Spinal cord (tissue), 10 donors: ENCODE results near the gene ZC3H18. TPM values are rescaled to one million over a fixed set of nuclear protein-coding genes. Genes with fewer than 3 reads are reported as not detected.

Experiments used
- DNase-seq, 6 donors: peaks; one replicate each; pipeline versions ENCODE4 v3.0.0 to v3.0.0-alpha.2; 2013 to 2015; ENCODE audit warnings: low spot score in 6 of 6, low read depth in 4 of 6
- H3K27ac ChIP-seq: one replicate; pipeline ENCODE4 v1.5.1; 2013; ENCODE audit warnings: low read depth, low read length, control low read depth
- H3K27me3 ChIP-seq: one replicate; pipeline ENCODE4 v1.6.1; 2013; ENCODE audit warnings: low read length; ENCODE audit not compliant: control insufficient read depth, insufficient read depth
- H3K36me3 ChIP-seq: one replicate; pipeline ENCODE4 v1.6.1; 2013; ENCODE audit warnings: low read length; ENCODE audit not compliant: control insufficient read depth, insufficient read depth
- H3K4me1 ChIP-seq: one replicate; pipeline ENCODE4 v1.6.1; 2013; ENCODE audit warnings: low read length; ENCODE audit not compliant: control insufficient read depth, insufficient read depth
- H3K4me3 ChIP-seq: one replicate; pipeline ENCODE4 v1.5.1; 2013; ENCODE audit warnings: low read depth, low read length, control low read depth
- H3K9me3 ChIP-seq: one replicate; pipeline ENCODE4 v1.6.1; 2013; ENCODE audit warnings: low read length; ENCODE audit not compliant: control insufficient read depth, insufficient read depth
- WGBS: methylation state at CpG from one replicate; pipeline ENCODE4 v1.1.5; 2013; ENCODE audit warnings: missing lambda C conversion rate; ENCODE audit not compliant: insufficient coverage; 5-methylcytosine and 5-hydroxymethylcytosine counted together
- polyA plus RNA-seq, 2 donors: library from polyadenylated mRNA; unstranded; fragments of 120-200 nt; gene quantifications; one replicate each; pipeline ENCODE4 v1.2.1, GENCODE V29; 2013; ENCODE audit not compliant: insufficient read length in 2 of 2
- total RNA-seq, 2 donors: library from RNA; depleted of rRNA in 1 of 2; stranded (reverse); fragments of 120-200 nt in 1 of 2; fragments of >200 nt in 1 of 2; gene quantifications; one replicate each; pipeline versions ENCODE4 v1.2.3 to v1.2.4, GENCODE V29; 2013 to 2014
- donor health status: healthy.

ZC3H18 gene
- total and polyA plus RNA-seq, 4 donors: 9.1 to 46.4 (median 28.5) TPM

- Histone ChIP-seq H3K4me1 (peaks cover 4% of the 10 kb centered on the region), H3K9me3 (no peaks in the 10 kb centered on the region), H3K27ac (no peak overlapping the region), H3K4me3 (no peak overlapping the region), H3K27me3 (peaks cover 19% of the 10 kb centered on the region), H3K36me3 (peaks cover 63% of the 10 kb centered on the region)
- WGBS: 54% methylated on average over 20 of the region's 28 CpGs
- no peak for DNase-seq
Measured at GRCh38 chr16:88634994-88635670, 64.9 kb downstream of the ZC3H18 start.

GRCh38 chr16:88635671-88636319 lies 65.6 kb downstream of the ZC3H18 start:
- Histone ChIP-seq H3K36me3 (peaks cover 56% of the 10 kb centered on the region), H3K27me3 (peaks cover 19% of the 10 kb centered on the region), H3K27ac (no peak overlapping the region), H3K9me3 (no peaks in the 10 kb centered on the region), H3K4me1 (peaks cover 4% of the 10 kb centered on the region), H3K4me3 (no peak overlapping the region)
- WGBS: 91% methylated on average over 15 of the region's 17 CpGs
- no peak for DNase-seq

- 52% methylated on average over 11 of the region's 23 CpGs for WGBS
- peaks cover 4% of the 10 kb centered on the region for H3K4me1 ChIP-seq
Measured at GRCh38 chr16:88636488-88637265, 66.5 kb downstream of the ZC3H18 start.

DNA sequence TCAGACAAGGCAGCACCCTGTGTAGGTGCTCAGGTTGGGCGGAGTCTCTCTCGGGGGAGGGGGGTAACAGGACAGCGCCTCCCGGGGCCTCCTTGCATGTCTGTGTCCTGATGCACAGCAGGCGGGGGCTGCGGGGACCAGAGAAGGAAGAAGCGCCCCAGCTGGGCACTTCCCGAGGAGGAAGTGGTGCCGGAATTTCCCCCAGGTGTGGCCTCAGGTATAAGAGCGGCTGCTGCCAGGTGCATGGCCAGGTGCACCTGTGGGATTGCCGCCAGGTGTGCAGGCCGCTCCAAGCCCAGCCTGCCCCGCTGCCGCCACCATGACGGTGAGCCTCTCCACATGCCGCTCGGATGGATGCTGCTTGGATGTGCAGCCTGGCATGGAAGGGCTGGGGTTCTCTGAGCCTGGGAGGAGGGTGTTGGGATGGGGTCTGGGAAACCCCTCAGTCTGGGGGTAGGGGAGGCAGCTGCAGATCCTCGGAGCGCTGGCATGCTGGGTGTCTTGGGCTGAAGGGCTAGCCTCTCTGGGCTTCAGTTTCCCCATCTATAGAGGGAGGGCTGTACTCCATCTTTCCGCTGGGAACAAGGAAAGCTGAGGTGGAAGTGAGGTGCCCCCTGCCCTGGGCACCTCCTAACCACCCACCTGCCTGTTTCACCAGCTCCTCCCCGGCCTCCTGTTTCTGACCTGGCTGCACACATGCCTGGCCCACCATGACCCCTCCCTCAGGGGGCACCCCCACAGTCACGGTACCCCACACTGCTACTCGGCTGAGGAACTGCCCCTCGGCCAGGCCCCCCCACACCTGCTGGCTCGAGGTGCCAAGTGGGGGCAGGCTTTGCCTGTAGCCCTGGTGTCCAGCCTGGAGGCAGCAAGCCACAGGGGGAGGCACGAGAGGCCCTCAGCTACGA lies 68.4 kb downstream of the ZC3H18 start, which contains the start of gene IL17C:
Gene IL17C (plus strand): TSS at position 250 of the 908 bp plus-strand sequence. CDS start 70 bp downstream, at position 320.
- Histone ChIP-seq H3K27me3 (peaks cover 21% of the 10 kb centered on the region), H3K4me3 (no peak within 1 kb of the TSS), H3K9me3 (no peaks in the 10 kb centered on the region), H3K27ac (no peak within 1 kb of the TSS), H3K4me1 (peaks cover 4% of the 10 kb centered on the region), H3K36me3 (peaks cover 34% of the 10 kb centered on the region)
- no peak for DNase-seq
- WGBS: 52% methylated on average over 25 of the region's 27 CpGs

More at GRCh38 chr16:88636488-88637265, 66.5 kb downstream of the ZC3H18 start:
- no peaks in the 10 kb centered on the region for H3K9me3 ChIP-seq
- peaks cover 21% of the 10 kb centered on the region for H3K27me3 ChIP-seq
- H3K36me3 ChIP-seq: peaks cover 47% of the 10 kb centered on the region
- H3K4me3 ChIP-seq: no peak overlapping the region
- DNase-seq: no peak
- no peak overlapping the region for H3K27ac ChIP-seq

DNA sequence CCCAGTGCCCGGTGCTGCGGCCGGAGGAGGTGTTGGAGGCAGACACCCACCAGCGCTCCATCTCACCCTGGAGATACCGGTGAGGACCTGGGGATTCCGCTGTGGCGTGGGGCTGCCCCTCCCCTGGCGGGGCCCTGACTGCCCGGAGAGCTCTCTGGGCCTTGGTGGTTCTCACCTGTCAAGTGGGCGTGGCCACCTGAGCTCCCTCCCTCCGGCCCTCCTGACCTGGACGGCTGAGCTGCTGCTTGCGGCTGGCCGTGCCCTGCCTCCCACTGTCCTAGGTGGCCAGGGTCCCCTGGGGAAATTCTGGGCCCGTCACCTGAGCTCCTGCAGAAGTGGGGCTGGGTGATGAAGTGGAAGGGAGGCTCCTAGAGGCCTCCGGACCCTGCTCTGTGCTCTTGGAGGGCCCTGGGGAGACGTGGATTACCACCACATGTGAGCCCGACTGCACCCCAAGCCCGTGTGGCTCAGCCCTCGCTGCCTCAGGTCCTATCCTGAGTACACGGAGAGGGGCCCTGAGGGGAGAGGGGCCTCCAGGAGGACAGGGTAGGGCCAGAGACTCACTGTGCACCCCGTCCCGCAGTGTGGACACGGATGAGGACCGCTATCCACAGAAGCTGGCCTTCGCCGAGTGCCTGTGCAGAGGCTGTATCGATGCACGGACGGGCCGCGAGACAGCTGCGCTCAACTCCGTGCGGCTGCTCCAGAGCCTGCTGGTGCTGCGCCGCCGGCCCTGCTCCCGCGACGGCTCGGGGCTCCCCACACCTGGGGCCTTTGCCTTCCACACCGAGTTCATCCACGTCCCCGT lies 69.2 kb downstream of the ZC3H18 start:
- Histone ChIP-seq H3K27me3 (peaks cover 21% of the 10 kb centered on the region), H3K36me3 (peaks cover 25% of the 10 kb centered on the region)
- no peak for DNase-seq

GRCh38 chr16:88640039-88640495 lies 69.9 kb downstream of the ZC3H18 start:
- no peaks in the 10 kb centered on the region for H3K9me3 ChIP-seq
- H3K4me3 ChIP-seq: no peak overlapping the region
- DNase-seq: no peak
- peaks cover 19% of the 10 kb centered on the region for H3K36me3 ChIP-seq
- H3K27ac ChIP-seq: no peak overlapping the region
- WGBS: 53% methylated on average over 3 of the region's 13 CpGs
- peaks cover 21% of the 10 kb centered on the region for H3K27me3 ChIP-seq
- peaks cover under 1% of the 10 kb centered on the region for H3K4me1 ChIP-seq

More for the DNA sequence above, 69.2 kb downstream of the ZC3H18 start:
- Histone ChIP-seq H3K9me3 (no peaks in the 10 kb centered on the region), H3K4me1 (peaks cover 4% of the 10 kb centered on the region), H3K27ac (no peak overlapping the region), H3K4me3 (no peak overlapping the region)
- 27% methylated on average over 45 of the region's 45 CpGs for WGBS

GRCh38 chr16:88640498-88641247 lies 70.5 kb downstream of the ZC3H18 start:
- 77% methylated on average over 16 of the region's 17 CpGs for WGBS

More at GRCh38 chr16:88640498-88641247, 70.5 kb downstream of the ZC3H18 start:
- Histone ChIP-seq H3K27ac (no peak overlapping the region), H3K9me3 (no peaks in the 10 kb centered on the region), H3K4me3 (no peak overlapping the region), H3K4me1 (no peaks in the 10 kb centered on the region), H3K36me3 (peaks cover 13% of the 10 kb centered on the region), H3K27me3 (peaks cover 21% of the 10 kb centered on the region)
- DNase-seq: no peak
